Activated CD4-positive, alpha-beta T cell treated with anti-CD3 and anti-CD28 coated beads for 36 hours (primary cell): ENCODE results near the gene REEP3. TPM values are rescaled to one million over a fixed set of nuclear protein-coding genes. Genes with fewer than 3 reads are reported as not detected.

Experiments
- ATAC-seq: fragments of 200-7000 bp; cut with Tn5 transposase; one replicate; pipeline ENCODE4 v1.10.0; 2021; ENCODE audit warnings: mild to moderate bottlenecking, moderate library complexity
- CTCF ChIA-PET: fragments of 350-600 bp; sonication (Branson Sonifier 250); formaldehyde crosslinking; loops from one replicate; lab custom pipeline; 2021; ENCODE audit warnings: antibody characterized with exemption; lab: Charles Lee
- POLR2A ChIA-PET: fragments of 350-600 bp; sonication (Branson Sonifier 250); formaldehyde crosslinking; loops from one replicate; lab custom pipeline; 2021; ENCODE audit warnings: antibody characterized with exemption, inconsistent platforms; lab: Charles Lee
- DNase-seq: peaks from one replicate; pipeline ENCODE4 v3.0.0-alpha.2; 2020
- H3K27ac Mint-ChIP-seq: one replicate; pipeline ENCODE4 v1.8.0; 2021; ENCODE audit warnings: mixed read lengths
- H3K27me3 Mint-ChIP-seq: one replicate; pipeline ENCODE4 v1.8.0; 2021; ENCODE audit warnings: mixed read lengths
- H3K36me3 Mint-ChIP-seq: one replicate; pipeline ENCODE4 v1.8.0; 2021; ENCODE audit warnings: low read depth, mixed read lengths
- H3K4me1 Mint-ChIP-seq: one replicate; pipeline ENCODE4 v1.8.0; 2021; ENCODE audit warnings: mixed read lengths
- H3K4me3 Mint-ChIP-seq: one replicate; pipeline ENCODE4 v1.8.0; 2021; ENCODE audit warnings: mild to moderate bottlenecking, moderate library complexity, mixed read lengths
- H3K9me3 Mint-ChIP-seq: one replicate; pipeline ENCODE4 v1.8.0; 2021; ENCODE audit warnings: low read depth, mixed read lengths
- intact Hi-C, 2 experiments: fragments of 100-400 bp; cut with DNase I in 1 of 2; cut with micrococcal nuclease in 1 of 2; formaldehyde crosslinking; loops; one replicate each; pipeline versions ENCODE4 v1.14.2 to v1.15.1; 2022 to 2024; cut with DNase I, micrococcal nuclease
- total RNA-seq, 2 experiments: library from RNA; stranded (reverse); gene quantifications; one replicate each; pipeline ENCODE4 v1.2.3, GENCODE V29; 2021

REEP3 gene
- total RNA-seq, 2 experiments from 2014 or later = 15.9 to 20.9 TPM

- H3K36me3 Mint-ChIP-seq = peaks cover 24% of the 10 kb centered on the region
- ChIA-PET POLR2A (interaction anchor here (0.6 kb wide), 1 partner anchor 52 kb away, joined by 3 read pairs; no protein-coding TSS in a partner anchor), CTCF (interaction anchor here (0.7 to 2.4 kb wide), 4 partner anchors 23 to 429 kb away, joined by 3 to 10 read pairs (median 4); no protein-coding TSS in a partner anchor)
- peak; percentile 88 for ATAC-seq
- DNase-seq = no peak
- H3K27me3 Mint-ChIP-seq = no peaks in the 10 kb centered on the region
- H3K9me3 Mint-ChIP-seq = no peaks in the 10 kb centered on the region
- H3K4me3 Mint-ChIP-seq = no peak overlapping the region
- H3K4me1 Mint-ChIP-seq = peaks cover 13% of the 10 kb centered on the region
- intact Hi-C loops = no loop called here
- H3K27ac Mint-ChIP-seq = peak overlapping the region; percentile 55
Measured at GRCh38 chr10:63573068-63573697, 52.0 kb downstream of the REEP3 start.

- no peak for ATAC-seq
- H3K4me1 Mint-ChIP-seq = peaks cover 13% of the 10 kb centered on the region
- intact Hi-C loops = no loop called here
- H3K9me3 Mint-ChIP-seq = no peaks in the 10 kb centered on the region
- no peak overlapping the region for H3K27ac Mint-ChIP-seq
- CTCF ChIA-PET = interaction anchor here (1.0 to 2.4 kb wide), 3 partner anchors 42 to 146 kb away, joined by 4 to 10 read pairs (median 5); no protein-coding TSS in a partner anchor
- POLR2A ChIA-PET = no interaction called here
- no peaks in the 10 kb centered on the region for H3K27me3 Mint-ChIP-seq
- DNase-seq = no peak
- H3K4me3 Mint-ChIP-seq = no peak overlapping the region
- peaks cover 24% of the 10 kb centered on the region for H3K36me3 Mint-ChIP-seq
Measured at GRCh38 chr10:63574011-63574410, 52.8 kb downstream of the REEP3 start.

GRCh38 chr10:63576501-63576900, 55.3 kb downstream of the REEP3 start:
- DNase-seq = no peak
- H3K36me3 Mint-ChIP-seq = peaks cover 20% of the 10 kb centered on the region
- H3K4me1 Mint-ChIP-seq = peaks cover 13% of the 10 kb centered on the region
- ChIA-PET POLR2A (no interaction called here), CTCF (no interaction called here)
- no peak overlapping the region for H3K4me3 Mint-ChIP-seq
- H3K27ac Mint-ChIP-seq = no peak overlapping the region
- no peak for ATAC-seq
- no peaks in the 10 kb centered on the region for H3K27me3 Mint-ChIP-seq
- intact Hi-C loops = no loop called here
- H3K9me3 Mint-ChIP-seq = no peaks in the 10 kb centered on the region

- peaks cover 20% of the 10 kb centered on the region for H3K36me3 Mint-ChIP-seq
- H3K27ac Mint-ChIP-seq = no peak overlapping the region
- ChIA-PET CTCF (interaction anchor here (0.6 kb wide), 1 partner anchor 99 kb away, joined by 3 read pairs; no protein-coding TSS in a partner anchor), POLR2A (no interaction called here)
- ATAC-seq = no peak
- H3K4me3 Mint-ChIP-seq = no peak overlapping the region
- DNase-seq = no peak
- H3K9me3 Mint-ChIP-seq = no peaks in the 10 kb centered on the region
- intact Hi-C loops = no loop called here
- no peaks in the 10 kb centered on the region for H3K27me3 Mint-ChIP-seq
- H3K4me1 Mint-ChIP-seq = peaks cover 3% of the 10 kb centered on the region
Measured at GRCh38 chr10:63578501-63578900, 57.3 kb downstream of the REEP3 start.

- CTCF ChIA-PET = interaction anchor here (0.6 kb wide), 2 partner anchors 18 to 139 kb away, joined by 3 read pairs; no protein-coding TSS in a partner anchor
- no peak for ATAC-seq
Measured at GRCh38 chr10:63579371-63580014, 58.3 kb downstream of the REEP3 start.

GRCh38 chr10:63582690-63583089, 61.5 kb downstream of the REEP3 start:
- Mint-ChIP-seq H3K36me3 (peaks cover 2% of the 10 kb centered on the region), H3K4me3 (no peak overlapping the region), H3K27ac (no peak overlapping the region), H3K9me3 (no peaks in the 10 kb centered on the region), H3K4me1 (no peaks in the 10 kb centered on the region), H3K27me3 (no peaks in the 10 kb centered on the region)
- DNase-seq (no peak), ATAC-seq (no peak)
- CTCF ChIA-PET = interaction anchor here (1.4 kb wide), 1 partner anchor 137 kb away, joined by 4 read pairs; no protein-coding TSS in a partner anchor
- intact Hi-C loops = no loop called here
- POLR2A ChIA-PET = no interaction called here

More at GRCh38 chr10:63579371-63580014, 58.3 kb downstream of the REEP3 start:
- Mint-ChIP-seq H3K36me3 (peaks cover 19% of the 10 kb centered on the region), H3K4me1 (peaks cover 1% of the 10 kb centered on the region), H3K27ac (no peak overlapping the region), H3K4me3 (no peak overlapping the region), H3K27me3 (no peaks in the 10 kb centered on the region), H3K9me3 (no peaks in the 10 kb centered on the region)
- POLR2A ChIA-PET = no interaction called here
- no peak for DNase-seq
- intact Hi-C loops = no loop called here

- ATAC-seq = no peak
- H3K9me3 Mint-ChIP-seq = no peaks in the 10 kb centered on the region
Measured at GRCh38 chr10:63583397-63583796, 62.2 kb downstream of the REEP3 start.

GRCh38 chr10:63583909-63584724, 62.9 kb downstream of the REEP3 start:
- Mint-ChIP-seq H3K27me3 (no peaks in the 10 kb centered on the region), H3K27ac (no peak overlapping the region), H3K36me3 (no peaks in the 10 kb centered on the region), H3K4me3 (no peak overlapping the region), H3K9me3 (no peaks in the 10 kb centered on the region), H3K4me1 (no peaks in the 10 kb centered on the region)
- ChIA-PET CTCF (interaction anchor here (0.7 kb wide), 1 partner anchor 136 kb away, joined by 3 read pairs; no protein-coding TSS in a partner anchor), POLR2A (no interaction called here)
- ATAC-seq (no peak), DNase-seq (no peak)
- intact Hi-C loops = no loop called here

More at GRCh38 chr10:63583397-63583796, 62.2 kb downstream of the REEP3 start:
- intact Hi-C loops = no loop called here
- ChIA-PET CTCF (no interaction called here), POLR2A (no interaction called here)
- H3K4me3 Mint-ChIP-seq = no peak overlapping the region
- no peak for DNase-seq
- no peaks in the 10 kb centered on the region for H3K27me3 Mint-ChIP-seq
- no peak overlapping the region for H3K27ac Mint-ChIP-seq
- H3K36me3 Mint-ChIP-seq = no peaks in the 10 kb centered on the region
- H3K4me1 Mint-ChIP-seq = no peaks in the 10 kb centered on the region

GRCh38 chr10:63584725-63585035, 63.5 kb downstream of the REEP3 start:
- Mint-ChIP-seq H3K9me3 (no peaks in the 10 kb centered on the region), H3K4me1 (no peaks in the 10 kb centered on the region), H3K27ac (no peak overlapping the region), H3K27me3 (no peaks in the 10 kb centered on the region), H3K36me3 (peaks cover 2% of the 10 kb centered on the region), H3K4me3 (no peak overlapping the region)
- ChIA-PET CTCF (interaction anchor here (0.7 kb wide), 1 partner anchor 135 kb away, joined by 3 read pairs; no protein-coding TSS in a partner anchor), POLR2A (no interaction called here)
- intact Hi-C loops = no loop called here
- DNase-seq (no peak), ATAC-seq (no peak)

- H3K27ac Mint-ChIP-seq = no peak overlapping the region
- H3K36me3 Mint-ChIP-seq = peaks cover 2% of the 10 kb centered on the region
- ChIA-PET CTCF (interaction anchor here (0.7 kb wide), 1 partner anchor 135 kb away, joined by 3 read pairs; no protein-coding TSS in a partner anchor), POLR2A (no interaction called here)
- H3K4me3 Mint-ChIP-seq = no peak overlapping the region
- no peaks in the 10 kb centered on the region for H3K9me3 Mint-ChIP-seq
- no peaks in the 10 kb centered on the region for H3K4me1 Mint-ChIP-seq
- H3K27me3 Mint-ChIP-seq = no peaks in the 10 kb centered on the region
- intact Hi-C loops = no loop called here
- ATAC-seq (no peak), DNase-seq (no peak)
Measured at GRCh38 chr10:63585041-63585440, 63.8 kb downstream of the REEP3 start.

GRCh38 chr10:63586043-63586442, 64.8 kb downstream of the REEP3 start:
- H3K9me3 Mint-ChIP-seq = no peaks in the 10 kb centered on the region
- DNase-seq (no peak), ATAC-seq (no peak)
- CTCF ChIA-PET = interaction anchor here (0.6 kb wide), 1 partner anchor 134 kb away, joined by 3 read pairs; no protein-coding TSS in a partner anchor
- no peak overlapping the region for H3K4me3 Mint-ChIP-seq
- no peaks in the 10 kb centered on the region for H3K4me1 Mint-ChIP-seq
- H3K27me3 Mint-ChIP-seq = no peaks in the 10 kb centered on the region
- no peak overlapping the region for H3K27ac Mint-ChIP-seq
- peaks cover 2% of the 10 kb centered on the region for H3K36me3 Mint-ChIP-seq
- POLR2A ChIA-PET = no interaction called here
- intact Hi-C loops = no loop called here
